T-helper 1 cell treated with Interleukin-12 subunit alpha and Interleukin-12 subunit beta and Interleukin-4 antibody, amounts not matched to agents 30 μg/mL and 1 μg/mL, for 36 hours (primary cell): ENCODE data around the gene MRNIP.

Experiments used
- H3K27ac Mint-ChIP-seq: one replicate; pipeline ENCODE4 v1.8.0; 2021; ENCODE audit warnings: mild to moderate bottlenecking, mixed read lengths
- H3K27me3 Mint-ChIP-seq: one replicate; pipeline ENCODE4 v1.8.0; 2021; ENCODE audit warnings: low read depth, mixed read lengths
- H3K36me3 Mint-ChIP-seq: one replicate; pipeline ENCODE4 v1.8.0; 2021; ENCODE audit warnings: low read depth, mixed read lengths
- H3K4me1 Mint-ChIP-seq: one replicate; pipeline ENCODE4 v1.8.0; 2021; ENCODE audit warnings: low read depth, mixed read lengths
- H3K4me3 Mint-ChIP-seq: one replicate; pipeline ENCODE4 v1.8.0; 2021; ENCODE audit warnings: mild to moderate bottlenecking, moderate library complexity, mixed read lengths
- H3K9me3 Mint-ChIP-seq: one replicate; pipeline ENCODE4 v1.8.0; 2021; ENCODE audit warnings: mixed read lengths

MRNIP gene

DNA sequence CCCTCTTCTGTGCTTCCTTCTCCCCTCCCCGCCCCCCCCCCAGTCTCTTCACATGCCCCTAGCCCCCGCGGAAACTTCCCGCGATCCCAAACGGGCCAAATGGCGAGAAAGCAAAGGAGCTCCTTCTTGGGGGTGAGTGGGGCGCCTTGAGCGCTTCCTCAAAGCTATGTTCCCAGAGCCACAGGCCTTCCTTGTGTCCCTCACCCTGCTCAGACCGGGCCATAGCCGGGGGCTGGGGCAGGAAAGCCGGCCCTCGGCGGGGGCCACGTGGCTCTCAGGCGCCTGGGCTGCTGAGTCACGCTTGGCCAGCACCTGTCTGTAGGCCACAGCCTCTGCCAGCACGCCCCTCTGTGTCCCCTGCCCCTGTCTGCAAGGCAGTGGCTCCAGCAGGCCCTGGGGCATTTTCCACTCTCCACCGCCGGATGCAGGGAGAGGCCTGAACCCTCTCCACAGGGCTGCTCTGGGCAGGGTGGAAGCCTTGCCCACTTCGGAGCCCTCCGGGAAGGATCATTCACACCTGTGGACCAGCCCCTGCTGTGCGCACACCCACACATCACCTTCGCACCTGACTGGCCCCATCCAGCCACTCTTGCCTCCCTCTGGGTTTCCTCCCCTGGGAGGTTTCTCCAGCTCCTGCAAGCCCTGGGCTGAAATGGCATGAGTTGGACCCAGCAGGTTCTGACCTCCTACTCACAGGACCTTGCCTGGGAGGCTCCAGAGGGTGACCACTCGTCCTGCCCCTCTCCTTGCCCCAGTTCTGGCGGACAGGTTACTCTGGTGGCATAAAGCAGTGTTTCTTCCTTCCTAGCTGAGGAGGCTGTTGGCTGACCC, 39.1 kb downstream of the MRNIP start:
- Mint-ChIP-seq H3K4me3 (peak overlapping the region; percentile 75), H3K27ac (peak overlapping the region; percentile 95), H3K4me1 (peaks cover 37% of the 10 kb centered on the region), H3K9me3 (no peaks in the 10 kb centered on the region), H3K36me3 (peaks cover 23% of the 10 kb centered on the region), H3K27me3 (no peaks in the 10 kb centered on the region)

DNA sequence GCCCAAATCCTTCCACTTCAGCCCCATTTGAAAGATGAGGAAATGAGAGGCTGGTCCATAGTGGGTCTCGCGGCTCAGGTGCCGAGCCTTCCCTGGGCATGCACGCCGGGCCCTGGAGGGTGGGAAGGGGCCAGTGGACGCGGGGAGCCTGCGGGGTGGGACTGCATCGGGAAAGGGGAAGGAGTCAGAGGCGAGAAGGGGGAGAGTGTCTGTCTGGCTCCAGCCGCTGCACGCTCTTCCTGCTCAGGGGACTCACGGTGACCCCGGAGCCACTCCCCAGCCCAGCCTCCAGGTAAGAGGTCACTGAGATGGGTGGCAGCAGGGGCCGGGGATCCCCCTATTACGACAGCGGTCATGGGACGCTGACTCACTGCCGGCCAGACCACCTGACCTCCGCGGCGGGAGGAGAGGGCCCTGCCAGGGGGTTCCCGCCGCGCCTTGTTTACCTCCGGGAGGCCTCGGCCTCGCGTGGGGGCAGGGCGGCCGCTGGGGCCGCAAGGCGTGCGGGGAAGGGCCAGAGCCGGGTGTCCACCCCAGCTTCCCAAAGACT, 39.8 kb downstream of the MRNIP start:
- Mint-ChIP-seq H3K4me1 (peaks cover 36% of the 10 kb centered on the region), H3K36me3 (peaks cover 19% of the 10 kb centered on the region), H3K27me3 (no peaks in the 10 kb centered on the region), H3K4me3 (peak overlapping the region; percentile 66), H3K27ac (peak overlapping the region; percentile 90), H3K9me3 (no peaks in the 10 kb centered on the region)

DNA sequence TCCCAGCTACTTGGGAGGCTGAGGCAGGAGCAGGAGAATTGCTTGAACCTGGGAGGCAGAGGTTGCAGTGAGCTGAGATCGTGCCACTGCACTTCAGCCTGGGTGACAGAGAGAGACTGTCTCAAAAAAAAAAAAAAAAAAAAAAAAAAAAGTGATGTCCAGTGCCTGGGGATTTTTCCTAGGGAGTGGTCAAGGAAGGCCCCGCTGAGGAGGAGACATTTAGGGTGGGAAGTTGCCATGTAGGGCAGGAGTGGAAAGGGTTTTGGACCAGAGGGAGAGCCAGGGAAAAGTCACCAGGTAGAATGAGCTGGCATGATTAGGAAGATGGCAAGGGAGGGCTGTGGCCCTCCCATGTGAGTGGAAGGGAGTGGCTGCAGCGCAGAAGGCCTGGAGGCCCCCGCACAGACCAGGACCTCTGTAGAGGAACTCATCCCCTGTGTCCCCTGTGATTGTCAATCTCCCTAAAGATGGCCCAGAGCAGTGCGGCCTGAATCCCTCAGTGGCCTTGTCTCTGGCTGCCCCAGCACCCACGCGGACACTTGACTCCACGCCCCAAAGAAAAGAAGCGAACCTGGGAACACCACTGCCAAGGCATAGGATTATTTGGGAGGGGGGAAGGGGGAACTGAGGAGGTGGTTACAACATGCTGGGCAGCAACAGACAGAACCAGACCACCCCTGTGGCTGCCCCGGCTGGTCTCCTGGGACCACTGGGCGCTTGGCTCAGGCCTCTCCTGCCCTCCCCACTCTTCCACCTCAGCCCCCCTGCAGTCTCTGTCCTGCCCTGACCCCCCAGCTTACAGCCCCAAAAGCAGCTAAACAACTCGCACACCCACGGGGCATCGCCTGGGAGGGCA, 40.5 kb downstream of the MRNIP start:
- Mint-ChIP-seq H3K9me3 (no peaks in the 10 kb centered on the region), H3K4me3 (peak overlapping the region; percentile 69), H3K36me3 (peaks cover 19% of the 10 kb centered on the region), H3K4me1 (peaks cover 33% of the 10 kb centered on the region), H3K27ac (peak overlapping the region; percentile 90), H3K27me3 (no peaks in the 10 kb centered on the region)

DNA sequence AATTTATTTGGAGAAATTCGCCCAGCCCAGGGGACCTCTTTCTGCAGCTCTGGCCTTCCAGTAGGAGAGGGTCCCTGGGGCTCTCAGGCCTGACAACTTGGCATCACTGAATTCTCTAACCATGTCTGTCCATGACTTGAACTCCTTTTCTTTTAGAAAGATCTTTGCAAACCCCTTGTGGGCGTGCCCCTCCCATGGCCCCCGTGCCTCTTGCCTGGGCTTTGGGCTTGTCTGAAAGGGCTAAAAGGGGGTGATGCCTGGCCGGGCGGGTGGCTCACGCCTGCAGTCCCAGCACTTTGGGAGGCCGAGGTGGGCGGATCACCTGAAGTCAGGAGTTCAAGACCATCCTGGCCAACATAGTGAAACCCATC, 41.2 kb downstream of the MRNIP start:
- no peak overlapping the region for H3K27ac Mint-ChIP-seq
- peaks cover 20% of the 10 kb centered on the region for H3K36me3 Mint-ChIP-seq
- no peaks in the 10 kb centered on the region for H3K9me3 Mint-ChIP-seq
- H3K27me3 Mint-ChIP-seq = no peaks in the 10 kb centered on the region
- peak overlapping the region; percentile 69 for H3K4me3 Mint-ChIP-seq
- H3K4me1 Mint-ChIP-seq = peaks cover 31% of the 10 kb centered on the region

DNA sequence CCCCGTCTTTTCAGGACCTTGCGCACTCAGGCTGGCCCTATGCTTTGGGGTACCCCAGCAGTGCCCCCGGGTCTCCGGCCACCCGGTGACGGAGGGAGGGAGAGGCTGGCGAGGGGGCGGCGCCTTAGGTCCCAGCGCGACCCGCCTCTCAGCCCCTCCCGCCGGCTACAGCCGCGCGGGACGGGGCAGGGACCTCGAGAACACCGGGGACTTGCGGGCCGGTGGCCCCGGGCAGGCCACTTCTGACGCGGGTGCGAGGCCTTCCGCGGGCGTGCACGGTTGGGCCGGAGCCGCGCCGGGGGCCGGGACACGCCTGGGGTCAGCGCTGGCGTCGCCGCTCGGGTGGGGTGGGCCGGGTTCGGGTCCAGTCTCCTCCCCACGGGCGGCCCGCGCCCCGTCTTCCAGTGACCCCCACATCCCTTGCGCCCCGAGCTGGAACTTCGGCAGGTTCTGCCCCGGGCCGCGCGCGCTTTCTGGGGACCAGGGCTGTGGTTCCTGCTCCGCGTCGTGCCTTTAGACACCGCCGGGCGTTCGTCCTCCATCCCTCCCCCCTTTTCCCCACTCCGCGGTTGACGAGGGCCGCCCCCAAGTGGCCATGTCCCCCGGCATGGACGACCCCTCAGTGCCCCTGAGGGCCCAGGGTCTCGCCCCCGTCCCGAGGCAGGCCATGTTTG, 41.7 kb downstream of the MRNIP start:
- Mint-ChIP-seq H3K27ac (no peak overlapping the region), H3K27me3 (no peaks in the 10 kb centered on the region), H3K4me1 (peaks cover 26% of the 10 kb centered on the region), H3K9me3 (no peaks in the 10 kb centered on the region), H3K36me3 (peaks cover 18% of the 10 kb centered on the region), H3K4me3 (no peak overlapping the region)

DNA sequence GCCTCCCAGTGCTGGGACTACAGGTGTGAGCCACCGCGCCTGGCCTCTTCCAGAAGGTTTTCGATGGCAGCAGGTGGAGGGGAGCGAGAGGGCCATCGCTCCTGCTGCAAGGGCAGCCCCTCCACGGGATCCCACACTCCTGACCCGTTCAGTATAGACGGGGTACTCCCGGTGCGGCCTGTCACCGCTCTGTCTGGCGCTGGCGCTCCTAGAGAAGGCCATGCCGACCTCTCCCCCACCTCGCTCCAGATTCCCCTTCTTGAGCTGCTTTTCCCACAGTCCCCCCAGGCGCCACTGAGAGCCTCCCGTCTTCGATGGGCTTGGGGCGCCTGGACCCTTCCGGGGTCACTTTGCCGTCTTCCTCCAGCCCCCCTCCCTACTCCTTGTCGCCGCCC, 42.2 kb downstream of the MRNIP start:
- H3K4me1 Mint-ChIP-seq = peaks cover 22% of the 10 kb centered on the region
- H3K27me3 Mint-ChIP-seq = no peaks in the 10 kb centered on the region
- no peak overlapping the region for H3K4me3 Mint-ChIP-seq
- H3K27ac Mint-ChIP-seq = no peak overlapping the region
- H3K9me3 Mint-ChIP-seq = no peaks in the 10 kb centered on the region
- H3K36me3 Mint-ChIP-seq = peaks cover 18% of the 10 kb centered on the region

DNA sequence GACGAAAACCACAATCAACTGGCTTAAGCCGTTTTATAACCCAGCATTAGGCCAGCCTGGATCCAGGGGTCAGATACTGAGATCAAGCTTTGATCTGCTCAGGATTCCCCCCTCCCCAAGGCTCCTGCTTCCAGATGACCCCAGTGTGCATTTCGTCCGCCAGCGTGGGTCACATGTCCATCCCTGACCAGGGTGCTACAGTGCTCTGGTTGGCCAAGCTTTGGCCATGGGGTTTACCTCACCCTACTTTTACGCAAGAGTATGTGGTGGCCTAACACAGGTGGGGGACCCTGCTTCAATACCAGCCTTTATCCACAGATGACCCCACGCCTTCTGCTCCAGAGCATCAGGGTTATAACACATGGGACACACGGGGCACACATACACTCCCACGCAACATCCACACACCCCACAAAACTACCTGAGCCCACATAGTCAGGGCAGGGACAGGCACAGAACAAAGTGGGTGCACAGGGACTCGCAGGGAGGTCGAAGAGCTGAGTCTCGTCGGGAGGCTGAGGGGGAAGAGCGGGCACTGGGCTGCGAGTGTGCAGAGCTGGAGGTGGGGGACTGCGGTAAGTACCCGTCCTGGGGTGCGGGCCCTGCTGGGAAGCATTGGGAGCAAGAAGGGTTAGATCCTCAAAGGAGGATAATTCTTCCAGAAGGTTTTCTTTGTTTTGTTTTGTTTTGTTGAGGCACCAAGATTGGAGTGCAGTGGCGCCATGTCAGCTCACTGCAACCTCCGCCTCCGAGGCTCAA, 42.9 kb downstream of the MRNIP start:
- Mint-ChIP-seq H3K27ac (peak overlapping the region; percentile 6), H3K4me1 (peaks cover 22% of the 10 kb centered on the region)

DNA sequence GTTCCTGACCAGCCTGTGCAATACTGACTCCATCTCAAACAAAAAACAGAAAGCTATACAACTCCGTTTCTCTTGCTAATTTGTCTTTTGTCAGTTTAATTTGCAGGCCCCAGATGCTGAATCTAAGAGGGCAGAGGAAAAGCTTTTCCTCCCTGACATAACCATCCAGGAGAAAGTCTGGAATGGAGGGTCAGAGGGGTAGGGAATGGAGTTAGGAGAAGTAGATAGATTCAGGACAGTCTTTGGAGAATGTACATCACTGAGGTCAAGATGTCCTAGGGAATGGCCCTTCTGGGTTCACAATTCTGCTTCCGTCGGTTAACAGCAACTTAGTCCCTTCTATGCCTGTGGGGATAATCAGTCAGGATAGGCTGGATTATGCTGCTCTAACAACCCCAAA, 44.5 kb downstream of the MRNIP start:
- H3K9me3 Mint-ChIP-seq = no peaks in the 10 kb centered on the region
- H3K36me3 Mint-ChIP-seq = peaks cover 18% of the 10 kb centered on the region
- no peaks in the 10 kb centered on the region for H3K27me3 Mint-ChIP-seq
- H3K4me3 Mint-ChIP-seq = no peak overlapping the region
- peaks cover 14% of the 10 kb centered on the region for H3K4me1 Mint-ChIP-seq
- no peak overlapping the region for H3K27ac Mint-ChIP-seq

More for the DNA sequence above, 42.9 kb downstream of the MRNIP start:
- Mint-ChIP-seq H3K36me3 (peaks cover 18% of the 10 kb centered on the region), H3K9me3 (no peaks in the 10 kb centered on the region), H3K4me3 (peak overlapping the region; percentile 4), H3K27me3 (no peaks in the 10 kb centered on the region)

DNA sequence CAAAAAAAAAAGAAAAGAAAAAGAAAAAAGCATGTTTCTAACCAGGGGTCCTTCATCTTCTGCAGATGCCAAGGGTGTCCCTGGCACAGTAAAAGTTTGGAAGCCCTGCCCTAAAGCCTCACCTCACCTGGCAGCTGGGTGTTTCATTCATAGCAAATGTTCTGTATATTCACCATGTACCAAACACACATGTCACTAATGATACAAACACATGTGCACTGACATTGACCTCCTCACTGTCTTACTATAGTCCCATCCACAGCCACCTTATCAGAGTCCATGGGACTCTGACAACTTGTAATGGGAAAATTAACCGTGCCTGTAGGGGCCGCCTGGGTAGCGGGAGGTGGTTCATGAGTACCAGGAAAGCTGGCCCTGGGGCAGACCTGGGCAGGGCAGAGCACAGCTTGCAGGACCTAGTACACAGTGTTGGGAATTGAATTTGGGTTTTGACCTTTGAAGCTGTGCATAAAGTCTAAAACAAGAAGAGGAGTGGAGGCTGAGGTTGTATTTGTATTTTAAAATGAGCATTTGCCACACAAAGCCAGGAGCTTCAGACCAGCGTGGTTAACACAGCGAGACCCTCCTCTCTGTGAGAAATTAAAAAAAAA, 45.5 kb downstream of the MRNIP start:
- Mint-ChIP-seq H3K4me1 (peaks cover 7% of the 10 kb centered on the region), H3K9me3 (no peaks in the 10 kb centered on the region), H3K27ac (no peak overlapping the region), H3K4me3 (no peak overlapping the region), H3K36me3 (peaks cover 18% of the 10 kb centered on the region), H3K27me3 (no peaks in the 10 kb centered on the region)

DNA sequence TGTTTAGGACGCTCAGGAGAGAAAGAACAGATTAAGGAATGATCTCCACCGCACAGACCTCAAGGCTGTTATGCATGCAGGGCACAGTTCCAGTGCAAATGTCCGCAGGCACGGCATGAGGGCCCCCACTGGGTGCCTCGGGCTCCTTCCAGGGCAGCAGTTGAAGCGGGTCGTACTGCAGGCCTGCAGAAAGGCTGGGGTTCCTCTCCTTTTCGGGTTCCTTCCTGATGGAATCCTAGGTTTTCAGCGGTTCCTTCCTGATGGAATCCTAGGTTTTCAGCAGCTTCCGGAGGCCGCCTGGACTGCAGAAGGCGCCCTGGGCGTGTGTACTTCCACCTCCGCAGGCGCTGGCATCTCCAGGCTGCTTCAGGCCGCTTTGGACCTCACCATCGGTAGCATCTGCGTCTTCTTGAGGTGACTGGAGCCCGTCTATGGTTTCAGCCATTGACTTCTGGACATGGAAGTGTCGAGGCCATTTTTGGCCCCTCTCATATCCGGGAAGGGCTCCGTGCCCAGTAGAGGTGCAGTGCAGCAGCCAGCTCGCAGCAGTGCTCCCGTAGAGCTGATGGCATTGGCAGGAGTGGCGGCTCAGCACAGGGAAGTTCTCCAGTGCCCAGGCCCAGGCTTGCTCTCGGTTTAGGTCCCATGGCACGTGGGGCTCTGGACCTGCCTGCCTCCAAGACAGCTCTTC, 46.3 kb downstream of the MRNIP start:
- H3K27me3 Mint-ChIP-seq = no peaks in the 10 kb centered on the region
- no peak overlapping the region for H3K4me3 Mint-ChIP-seq
- peaks cover 18% of the 10 kb centered on the region for H3K36me3 Mint-ChIP-seq
- H3K27ac Mint-ChIP-seq = no peak overlapping the region
- H3K9me3 Mint-ChIP-seq = no peaks in the 10 kb centered on the region
- peaks cover 6% of the 10 kb centered on the region for H3K4me1 Mint-ChIP-seq

DNA sequence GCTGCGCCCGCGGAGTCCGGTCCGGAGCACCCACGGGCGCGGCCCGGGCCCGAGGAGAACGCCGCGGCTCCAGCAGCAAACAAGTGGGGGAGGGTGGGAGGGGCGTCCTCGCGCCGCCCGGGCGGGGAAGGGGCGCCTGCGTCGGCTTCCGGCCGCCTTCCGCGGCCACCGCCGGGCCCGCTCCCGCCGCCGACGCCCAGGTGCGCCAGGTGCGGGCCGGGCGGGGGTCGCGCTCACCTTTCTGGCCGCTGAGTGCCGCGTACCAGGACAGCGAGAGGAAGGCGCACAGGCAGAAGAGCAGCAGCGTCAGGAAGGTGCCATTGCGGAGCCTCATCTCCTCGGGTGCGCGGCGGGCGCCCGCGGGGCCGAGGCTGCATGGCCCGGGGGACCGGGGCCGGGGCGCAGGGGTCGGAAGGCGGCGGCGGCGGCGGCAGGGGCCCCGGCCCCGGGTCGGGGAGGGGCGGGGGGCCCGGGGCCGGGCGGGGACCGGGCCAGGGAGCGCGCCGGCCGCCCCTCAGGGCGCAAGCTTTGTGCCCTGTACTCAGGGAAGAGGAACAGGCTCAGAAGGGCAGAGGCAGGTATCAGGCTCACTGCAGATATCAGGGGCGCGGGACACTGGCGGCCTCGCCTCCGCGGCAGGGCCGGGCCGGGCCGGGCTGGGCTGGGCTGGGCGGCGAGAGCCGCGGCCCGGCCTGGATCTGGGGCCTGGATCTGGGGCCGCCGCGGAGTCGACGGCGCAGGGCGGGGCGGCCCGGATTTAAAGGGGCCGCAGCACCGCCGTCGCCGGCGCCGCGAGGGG, 52.2 kb downstream of the MRNIP start, which contains the start of gene MGAT4B:
Gene MGAT4B, minus strand, starts transcription at position 617 of the 799 bp plus-strand sequence. Its CDS starts 283 bp downstream, at position 334.
- no peaks in the 10 kb centered on the region for H3K27me3 Mint-ChIP-seq
- peaks cover 26% of the 10 kb centered on the region for H3K4me1 Mint-ChIP-seq
- H3K9me3 Mint-ChIP-seq = no peaks in the 10 kb centered on the region
- H3K27ac Mint-ChIP-seq = peak within 1 kb of the TSS; percentile 77
- H3K36me3 Mint-ChIP-seq = peaks cover 3% of the 10 kb centered on the region
- H3K4me3 Mint-ChIP-seq = peak within 1 kb of the TSS; percentile 83

DNA sequence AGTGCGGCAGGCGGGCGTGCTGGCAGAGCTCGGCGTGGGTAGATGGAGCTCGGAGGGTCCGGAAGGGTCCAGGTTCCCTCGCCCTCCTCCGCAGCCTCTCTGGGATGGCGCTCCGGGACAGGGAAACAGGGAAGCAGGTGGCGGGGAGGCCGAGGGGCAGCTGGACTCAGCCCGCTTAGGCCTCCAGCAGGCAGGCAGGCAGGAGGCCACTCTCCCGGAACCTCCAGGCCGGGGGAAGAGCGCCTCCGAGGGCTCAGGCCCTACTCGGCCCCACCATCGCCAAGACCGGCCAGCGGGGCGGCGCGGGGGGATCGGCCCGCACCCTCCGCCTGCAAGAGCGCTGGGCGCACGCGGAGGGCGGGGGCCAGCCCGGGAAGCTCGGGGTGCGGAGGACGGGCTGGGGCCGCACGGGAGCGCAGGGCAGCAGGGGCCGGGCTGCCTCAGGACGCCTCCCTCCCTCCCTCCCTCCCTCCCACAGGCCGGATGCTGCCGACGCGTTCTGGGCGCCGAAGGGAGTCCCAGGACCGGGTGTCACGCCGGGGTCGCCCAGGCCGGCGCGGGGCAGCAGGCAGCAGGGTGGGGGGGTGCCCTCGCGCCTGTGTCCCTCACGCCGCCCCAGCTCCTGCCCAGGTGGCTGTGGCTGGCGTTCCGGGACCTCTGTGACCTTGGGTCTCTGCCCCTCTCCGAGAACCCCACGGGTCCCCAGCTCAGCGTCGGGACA, 52.9 kb downstream of the MRNIP start:
- peak overlapping the region; percentile 84 for H3K27ac Mint-ChIP-seq
- H3K27me3 Mint-ChIP-seq = no peaks in the 10 kb centered on the region
- peak overlapping the region; percentile 85 for H3K4me3 Mint-ChIP-seq
- H3K4me1 Mint-ChIP-seq = peaks cover 26% of the 10 kb centered on the region
- H3K36me3 Mint-ChIP-seq = peaks cover 3% of the 10 kb centered on the region
- no peaks in the 10 kb centered on the region for H3K9me3 Mint-ChIP-seq
